HG02938 (cell line): Measurements from ENCODE around the gene MUC6.

ENCODE experiments used
- ATAC-seq: cut with Tn5 transposase; IDR thresholded peaks from one replicate; pipeline ENCODE4 v1.9.1; 2021; ENCODE audit warnings: mild to moderate bottlenecking, moderate library complexity; ENCODE audit not compliant: unreplicated experiment

The MUC6 gene

DNA sequence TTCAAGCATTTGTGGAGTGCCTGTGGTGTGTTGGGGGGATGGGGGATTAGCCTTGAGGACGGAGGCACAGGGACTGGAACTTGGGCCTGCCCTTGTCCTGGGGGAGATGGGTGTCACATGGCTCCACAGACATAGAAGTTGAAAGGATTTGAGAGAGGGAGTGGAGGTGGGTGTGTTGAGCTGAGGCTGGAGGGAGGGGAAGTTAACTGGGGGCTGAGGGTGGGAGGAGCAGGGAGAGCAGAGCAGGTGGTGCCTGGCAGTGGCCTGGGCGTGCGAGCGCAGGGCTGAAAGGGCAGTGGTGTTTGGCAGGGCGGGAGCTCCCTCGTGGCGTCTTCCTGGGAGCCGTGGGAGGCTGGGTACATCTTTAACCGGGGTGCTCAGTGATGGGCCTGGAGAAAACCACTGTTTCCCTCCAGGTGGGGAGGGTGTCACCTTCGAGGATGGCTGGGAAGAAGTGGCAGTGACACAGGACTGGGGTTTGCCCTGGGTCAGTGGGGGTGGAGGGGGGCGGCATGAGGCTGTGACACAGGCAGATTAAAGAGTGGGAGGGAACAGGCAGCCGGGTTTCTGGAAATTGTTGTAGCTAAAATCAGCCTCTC is 65.3 kb downstream of the MUC6 start:
- no peak for ATAC-seq

DNA sequence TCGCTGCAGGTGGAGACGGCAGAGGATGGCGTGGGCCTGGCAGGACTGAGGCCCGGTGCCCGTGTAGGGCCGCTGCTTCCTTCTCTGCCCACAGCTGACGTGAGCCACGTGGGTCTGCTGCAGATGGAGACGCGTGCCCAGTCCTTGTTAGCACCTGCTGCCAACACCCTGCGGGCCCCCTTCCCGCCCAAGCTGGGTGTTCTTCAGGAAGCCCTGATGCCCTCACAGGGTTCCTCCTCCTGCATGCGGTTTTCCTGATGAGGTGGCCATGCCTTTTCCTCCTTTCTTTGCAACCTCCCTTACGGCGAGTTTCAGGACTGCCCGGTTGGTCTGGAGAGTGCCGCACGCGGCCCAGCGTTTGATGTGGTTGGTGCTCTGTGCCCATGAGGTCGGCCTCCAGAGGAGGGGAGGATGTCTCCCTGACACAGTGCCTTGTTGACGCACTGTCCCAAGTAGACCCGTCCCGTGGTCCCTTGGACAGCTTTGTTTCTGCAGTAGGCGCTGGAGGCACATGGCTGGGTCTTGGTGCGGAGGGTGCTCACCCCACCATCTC is 66.1 kb downstream of the MUC6 start:
- ATAC-seq: no peak

DNA sequence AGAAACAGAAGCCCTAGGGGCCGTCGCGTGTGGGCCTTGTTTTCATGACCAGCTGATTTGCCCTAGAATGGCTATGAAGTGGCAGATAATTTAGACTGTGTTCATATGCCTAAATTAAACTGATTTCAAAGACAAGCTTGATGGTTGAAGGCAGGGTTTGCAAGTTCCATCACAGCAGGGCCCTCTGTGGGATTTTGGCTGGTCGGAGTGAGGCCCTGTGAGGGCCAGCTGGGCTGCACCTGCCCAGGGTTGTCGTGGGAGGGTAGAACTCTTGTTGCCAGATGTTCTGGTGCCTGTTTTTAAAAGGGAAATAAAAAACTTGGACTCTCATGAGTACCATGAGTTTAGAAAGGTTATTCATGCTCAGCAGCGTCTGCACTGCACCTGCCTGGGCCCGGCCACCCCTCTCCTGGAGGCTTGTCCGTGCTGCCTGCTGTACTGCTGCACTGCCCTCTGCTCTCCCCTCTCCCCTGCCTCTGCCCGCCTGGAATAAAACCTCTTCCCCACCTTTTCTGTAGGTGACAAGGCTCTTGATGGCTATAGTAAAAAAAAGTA is 66.8 kb downstream of the MUC6 start:
- ATAC-seq: no peak

DNA sequence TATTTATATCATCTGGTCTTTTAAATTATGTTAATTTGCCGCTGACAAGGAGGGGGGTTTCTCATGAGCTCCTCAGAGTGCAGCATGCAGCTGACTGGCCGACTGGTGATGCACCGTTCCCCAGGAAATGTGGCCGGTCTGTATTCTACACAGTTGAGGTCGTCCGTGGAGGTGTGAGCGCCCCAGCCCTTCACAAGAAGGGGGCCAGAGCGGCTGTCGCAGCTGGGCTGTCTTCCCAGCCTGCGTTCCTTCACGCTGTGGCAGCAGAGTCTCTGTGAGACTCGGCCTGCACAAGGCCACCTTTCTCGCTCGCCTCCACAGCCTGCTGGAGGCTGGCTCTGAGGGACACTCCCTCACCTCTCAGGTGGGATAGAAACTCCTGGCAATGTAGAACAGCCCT is 67.7 kb downstream of the MUC6 start:
- ATAC-seq: no peak

DNA sequence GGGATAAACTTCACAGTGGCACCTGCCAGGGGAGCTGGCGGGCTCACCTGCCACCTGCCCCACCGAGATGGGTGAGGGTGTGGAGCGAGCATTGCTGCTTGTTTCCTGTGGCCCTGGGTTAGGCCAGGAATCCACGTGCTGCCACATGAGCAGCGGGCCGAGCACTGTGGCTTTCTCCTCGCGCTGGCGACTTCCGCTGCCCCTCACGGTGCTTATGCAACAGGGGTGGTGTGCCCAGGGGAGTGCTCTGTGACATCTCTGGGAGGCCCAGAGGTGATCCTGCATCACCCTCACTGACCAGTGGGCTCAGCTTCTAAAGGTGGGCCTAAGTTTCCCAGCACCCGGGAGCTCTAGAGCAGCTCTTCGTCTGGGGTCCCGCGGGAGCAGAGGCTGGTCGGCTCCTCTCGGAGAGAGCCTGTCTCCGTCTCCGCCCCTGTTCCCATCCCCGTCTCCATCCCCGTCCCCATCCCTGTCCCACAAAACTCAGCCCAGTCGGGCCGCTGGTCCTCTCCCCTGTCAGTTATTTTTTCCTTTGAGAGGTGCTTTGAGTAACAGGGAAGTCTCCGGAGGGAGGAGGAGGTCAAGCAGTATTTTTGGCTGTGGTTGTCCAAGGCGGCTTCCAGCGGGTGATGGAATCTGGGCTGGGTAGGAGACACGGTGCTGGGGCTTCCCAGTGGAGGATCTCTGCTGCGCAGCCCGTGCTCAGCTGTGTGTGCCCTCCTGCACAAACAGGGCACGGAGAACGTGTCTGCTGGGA is 68.3 kb downstream of the MUC6 start:
- no peak for ATAC-seq

DNA sequence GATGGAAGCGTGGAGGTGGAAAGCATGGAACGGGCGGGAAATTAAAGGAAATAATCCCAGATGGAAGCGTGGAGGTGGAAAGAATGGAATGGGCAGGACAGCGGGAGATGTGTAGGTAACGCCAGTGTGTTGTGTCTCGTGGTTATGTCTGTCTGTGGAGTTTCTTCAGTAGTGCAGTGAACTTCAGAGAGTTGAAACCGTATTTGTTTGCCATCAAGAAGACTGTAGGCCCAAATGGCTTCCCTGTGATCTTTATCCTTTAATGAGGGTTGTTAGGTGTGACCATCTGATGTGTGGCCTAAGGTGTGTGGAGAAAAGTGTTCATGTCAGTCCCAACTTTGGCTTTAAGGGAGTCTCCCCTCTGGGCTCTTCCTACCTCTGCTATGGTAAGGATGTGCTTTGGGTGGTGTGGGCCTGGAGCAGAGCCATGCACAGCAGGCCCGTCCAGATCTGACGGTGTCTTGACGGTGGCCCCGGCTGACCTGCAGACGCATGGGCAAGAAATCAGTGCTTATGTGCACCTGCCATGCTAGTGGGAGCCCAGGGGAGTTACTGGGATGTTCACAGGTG is 71.2 kb downstream of the MUC6 start:
- no peak for ATAC-seq

DNA sequence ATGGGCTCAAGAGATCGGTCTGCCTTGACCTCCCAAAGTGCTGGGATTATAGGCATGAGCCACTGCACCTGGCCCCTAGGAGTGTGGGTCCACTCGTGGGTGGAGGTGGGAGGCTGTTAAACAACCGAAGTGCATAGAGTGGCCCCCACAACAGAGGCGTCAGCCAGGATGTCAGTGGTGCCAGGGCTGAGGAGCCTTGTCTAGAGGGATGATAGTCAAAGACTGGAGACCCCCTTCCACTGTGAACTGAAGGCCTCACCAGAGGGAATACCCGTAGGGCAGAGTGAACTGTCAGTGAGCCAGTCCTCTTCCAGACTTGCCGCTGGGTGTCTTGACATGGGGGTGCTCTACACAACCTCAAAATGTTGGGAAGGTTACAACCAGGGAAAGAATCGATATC is 72.7 kb downstream of the MUC6 start:
- ATAC-seq: no peak
